Colon (tissue), 2 donors: ENCODE measurements around the gene LRMDA.

Source experiments
- FAIRE-seq: peaks from 2 replicates; lab custom pipeline; 2012; peaks lifted over from hg19 to GRCh38; lab: Jason Lieb, UNC
- donor health status: control.
- donor health status: control.

LRMDA gene

GRCh38 chr10:75716506-75716905, 285.1 kb downstream of the LRMDA start:
- no peak for FAIRE-seq

- no peak for FAIRE-seq
Observed at GRCh38 chr10:75717126-75717916, 285.9 kb downstream of the LRMDA start.

- FAIRE-seq: no peak
Observed at GRCh38 chr10:75718991-75719390, 287.6 kb downstream of the LRMDA start.

DNA sequence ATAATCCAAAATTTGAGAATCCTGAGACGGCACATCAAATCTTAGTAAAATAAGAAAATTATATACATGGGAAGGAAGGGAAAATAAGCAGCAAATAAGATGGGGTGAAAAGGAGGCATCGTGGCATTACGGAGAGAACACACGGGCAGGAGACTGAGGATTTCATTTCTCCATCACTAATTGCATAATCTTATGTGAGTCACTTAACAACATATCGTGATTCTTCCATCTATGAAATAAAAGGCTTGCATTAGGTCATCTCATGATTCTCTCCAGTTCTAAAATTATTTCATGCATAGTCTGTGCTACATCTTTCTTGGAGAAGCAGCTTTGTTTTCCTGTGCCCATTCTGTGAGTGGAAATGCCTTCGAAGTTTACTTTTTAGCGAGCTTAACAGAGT, 288.7 kb downstream of the LRMDA start:
- FAIRE-seq: no peak

- FAIRE-seq: no peak
Observed at GRCh38 chr10:75722020-75722419, 290.6 kb downstream of the LRMDA start.

DNA sequence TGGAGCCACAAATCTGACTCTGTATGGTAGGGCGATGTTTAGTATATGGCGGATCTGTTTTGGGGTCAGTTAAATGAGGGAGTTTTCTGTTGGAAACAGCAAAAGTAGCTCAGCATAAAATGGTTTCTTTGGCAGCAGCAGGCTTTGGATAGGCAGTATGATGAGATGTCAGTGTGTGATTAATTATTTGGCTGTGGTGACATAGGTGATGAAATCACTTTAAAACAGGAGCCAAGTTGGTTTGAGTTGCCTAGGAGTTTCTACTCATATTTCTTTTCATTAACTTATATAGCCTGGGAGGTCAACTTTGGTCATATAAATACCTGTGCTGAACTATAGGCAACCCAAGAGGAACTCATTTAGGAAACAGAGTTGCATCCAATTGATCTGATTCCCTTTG, 291.2 kb downstream of the LRMDA start:
- no peak for FAIRE-seq

GRCh38 chr10:75723319-75723980, 292.0 kb downstream of the LRMDA start:
- FAIRE-seq: no peak

DNA sequence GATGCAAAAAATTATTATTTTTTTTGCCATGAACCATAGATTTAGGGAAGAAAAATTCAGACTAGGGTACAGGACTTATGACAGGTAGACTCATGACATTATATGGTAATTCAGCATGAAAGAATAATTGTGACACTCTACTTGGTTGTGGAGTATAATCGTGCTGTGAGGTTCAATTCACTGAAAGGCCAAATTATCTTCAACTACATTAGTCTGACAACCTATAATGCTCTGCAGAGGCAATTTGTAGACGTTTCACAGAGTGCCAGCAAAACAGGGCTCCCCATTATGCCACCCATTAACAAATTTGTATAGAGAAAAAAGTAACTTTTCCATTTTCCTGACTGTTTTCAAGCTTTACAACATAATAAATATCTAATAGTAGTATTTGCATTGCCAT, 292.6 kb downstream of the LRMDA start:
- no peak for FAIRE-seq

DNA sequence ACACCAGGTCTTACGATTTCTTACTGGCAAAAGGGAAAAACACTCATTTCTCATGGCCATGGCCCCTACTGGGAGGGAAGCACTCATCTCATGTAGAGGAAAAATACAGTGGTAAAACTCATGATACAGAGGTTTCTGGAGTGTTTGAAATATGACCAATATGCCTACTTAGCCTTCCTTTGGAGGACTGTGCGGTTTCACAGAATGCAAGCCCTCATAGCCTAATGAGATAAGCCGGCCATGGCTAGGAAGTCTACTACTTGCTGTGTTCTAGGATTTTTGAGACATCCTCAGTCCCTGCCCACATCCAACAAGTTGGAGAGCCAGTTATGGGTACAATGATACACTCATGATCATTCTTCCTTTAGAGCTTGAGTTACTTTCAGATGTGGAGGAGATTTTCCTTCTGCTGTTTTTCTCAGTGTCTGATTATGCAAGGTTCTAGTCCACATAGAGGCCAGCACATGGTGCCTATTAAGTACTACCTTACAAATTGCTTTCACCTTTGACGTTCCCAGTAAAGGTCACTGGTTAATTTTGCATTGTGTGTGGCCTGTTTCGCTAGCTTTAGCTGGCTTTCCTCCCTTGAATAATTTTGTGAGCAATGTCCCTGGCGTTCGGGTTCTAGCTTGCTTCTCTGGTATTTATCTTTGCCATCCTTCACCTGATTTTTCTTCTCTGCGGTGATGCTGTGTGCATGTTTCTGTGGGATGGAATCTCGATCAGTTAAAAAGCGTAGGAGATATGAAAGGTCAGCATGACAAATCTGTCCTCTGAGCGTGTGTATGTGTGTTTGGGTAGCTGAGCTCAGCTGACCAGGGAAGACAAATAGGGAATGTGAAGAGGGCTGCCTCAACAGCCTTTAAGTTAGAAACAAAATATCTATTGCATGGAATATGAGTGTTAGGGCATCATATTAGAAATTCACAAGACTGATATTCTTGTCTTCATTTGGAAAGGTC, 295.4 kb downstream of the LRMDA start:
- FAIRE-seq: no peak

DNA sequence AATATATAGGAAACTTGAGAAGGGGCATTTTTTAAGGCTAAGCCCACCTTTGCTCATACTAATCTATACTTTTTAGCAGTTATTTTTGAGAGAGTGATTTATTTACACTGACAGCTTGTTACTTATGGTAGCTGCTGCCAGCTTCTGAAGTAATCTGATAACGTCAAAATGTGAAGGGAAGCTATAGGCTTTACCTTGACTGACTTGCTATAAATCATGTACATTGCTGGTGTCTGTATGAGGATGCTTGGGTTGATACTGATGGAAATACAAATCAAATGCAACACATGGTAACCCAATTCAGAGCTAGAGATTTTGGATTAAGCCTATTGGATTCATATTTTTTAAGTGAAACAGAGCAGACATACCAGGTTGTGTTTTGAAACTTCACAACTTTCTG, 299.4 kb downstream of the LRMDA start:
- FAIRE-seq: no peak

- no peak for FAIRE-seq
Observed at GRCh38 chr10:75733135-75733890, 301.9 kb downstream of the LRMDA start.

DNA sequence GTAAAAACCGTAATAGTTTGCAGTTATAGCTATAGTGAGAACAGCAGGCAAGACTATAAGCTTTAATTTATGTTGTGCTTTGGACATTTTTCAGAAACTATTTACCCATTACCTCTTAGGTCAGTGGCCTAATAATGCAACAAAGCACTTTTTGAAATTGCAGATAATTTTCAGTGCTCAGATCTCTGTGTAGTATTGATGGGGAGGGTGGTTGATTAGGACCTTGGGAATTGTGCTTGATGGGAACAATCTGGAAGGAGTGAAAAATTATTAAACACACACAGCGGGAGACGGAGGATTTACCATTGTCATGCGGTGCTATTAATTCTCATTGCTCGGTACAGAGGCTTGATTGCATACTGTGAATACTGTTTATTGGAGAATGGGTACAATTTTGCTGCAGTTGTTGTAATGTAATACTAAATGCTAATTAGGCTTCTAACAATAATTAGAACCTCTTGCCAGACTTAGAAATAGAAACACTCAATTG, 304.8 kb downstream of the LRMDA start:
- no peak for FAIRE-seq

DNA sequence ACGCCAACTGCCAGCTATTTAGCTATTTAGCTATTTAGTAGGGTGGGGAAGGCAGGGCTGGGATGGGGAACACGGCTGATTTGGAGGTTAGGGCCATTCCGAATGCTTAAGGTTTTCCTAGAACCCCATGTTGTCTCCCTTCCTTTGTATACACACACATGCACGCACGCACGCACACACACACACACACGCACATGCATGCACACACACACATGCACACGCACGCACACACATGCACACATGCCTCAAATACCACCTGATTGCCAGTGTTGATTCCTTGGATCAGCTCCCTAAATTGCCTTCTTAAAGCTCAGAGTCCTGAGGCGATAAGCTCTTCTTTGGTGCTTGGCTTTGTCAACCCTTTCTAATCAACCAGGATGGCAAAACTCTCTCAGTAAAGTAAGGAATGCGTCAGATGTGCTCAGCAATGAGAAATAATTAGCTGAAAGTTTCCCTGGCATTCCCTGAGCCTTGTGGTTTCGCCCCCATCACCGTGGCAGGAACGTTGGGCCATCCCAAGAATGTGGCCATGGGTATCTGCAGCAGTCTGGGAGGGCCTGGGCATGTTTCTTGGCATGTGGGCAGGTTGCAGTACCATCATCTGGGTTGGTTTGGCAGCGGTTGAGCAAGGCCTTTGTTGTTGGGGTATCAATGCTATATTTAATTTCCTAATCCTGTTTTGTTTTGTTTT, 305.6 kb downstream of the LRMDA start:
- FAIRE-seq: no peak

GRCh38 chr10:75737580-75737949, 306.1 kb downstream of the LRMDA start:
- FAIRE-seq: no peak

- no peak for FAIRE-seq
Observed at GRCh38 chr10:75738924-75739323, 307.5 kb downstream of the LRMDA start.

DNA sequence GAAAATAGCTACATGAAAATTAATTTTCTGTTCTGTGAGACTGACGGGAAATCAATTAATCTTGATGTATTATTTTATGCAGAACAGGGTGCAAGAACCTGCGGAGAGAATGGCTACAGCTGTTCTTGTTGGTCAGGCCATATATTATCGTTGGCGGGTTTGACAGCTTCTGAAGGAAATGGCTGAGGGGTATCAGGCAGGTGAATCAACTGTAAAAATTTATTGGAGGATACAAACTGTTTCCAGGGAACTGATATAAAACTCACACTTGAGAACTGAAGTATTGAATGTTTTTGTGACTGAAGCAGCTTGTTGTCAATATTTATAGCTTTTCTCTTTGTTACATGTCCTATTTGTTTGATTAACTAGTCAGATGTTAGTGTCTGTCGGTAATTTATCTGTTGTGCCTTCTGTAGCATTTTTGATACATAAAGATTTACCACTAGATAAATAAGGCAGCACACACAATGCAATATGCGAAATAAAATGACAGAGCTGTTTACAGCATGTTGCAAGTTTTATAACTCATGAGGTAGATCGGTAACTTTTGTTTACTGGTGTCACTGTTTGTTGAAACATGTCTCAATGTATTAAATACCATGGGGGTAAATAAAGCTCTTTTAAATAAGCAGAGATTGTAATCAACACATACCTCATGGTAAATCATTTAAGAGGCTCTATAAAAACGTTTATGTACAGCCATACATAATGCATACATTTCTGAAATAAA, 308.2 kb downstream of the LRMDA start:
- no peak for FAIRE-seq

DNA sequence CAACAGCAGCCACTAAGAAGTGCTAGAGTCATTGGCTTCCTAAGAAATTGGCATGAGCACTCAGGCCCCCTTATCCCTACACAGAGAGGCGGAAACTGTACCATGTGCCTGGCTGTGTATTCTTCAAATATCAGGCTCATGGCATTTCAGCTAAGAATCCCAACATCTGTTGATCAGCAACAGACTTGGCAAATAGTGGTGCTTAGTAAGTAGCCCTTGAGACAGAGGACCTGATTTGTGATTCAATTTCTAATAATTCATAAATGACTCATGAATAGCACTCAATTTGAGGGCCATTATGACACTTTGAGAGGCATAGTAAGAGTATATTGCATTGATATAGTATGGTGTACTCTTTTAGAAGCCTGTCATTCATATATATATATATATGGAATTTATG, 309.1 kb downstream of the LRMDA start:
- no peak for FAIRE-seq

DNA sequence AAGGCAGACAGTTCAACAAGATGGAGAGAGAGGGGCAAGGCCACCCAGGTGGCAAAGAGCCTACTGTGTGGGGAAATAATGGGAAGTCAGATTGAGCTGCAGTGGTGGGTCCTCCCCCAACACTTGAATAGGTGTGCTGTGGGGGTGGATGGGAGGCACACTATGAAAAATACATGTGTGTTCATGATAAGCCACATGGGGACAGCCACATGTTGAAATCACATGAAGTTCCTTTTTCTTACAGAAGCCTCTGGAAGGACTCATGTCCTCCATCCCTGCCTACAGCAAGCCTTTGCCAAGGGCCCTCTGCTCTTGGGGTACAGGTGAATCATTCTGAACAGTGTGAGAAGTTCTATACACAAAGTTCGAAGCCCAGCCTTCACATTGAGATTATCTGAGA, 310.9 kb downstream of the LRMDA start:
- FAIRE-seq: no peak

DNA sequence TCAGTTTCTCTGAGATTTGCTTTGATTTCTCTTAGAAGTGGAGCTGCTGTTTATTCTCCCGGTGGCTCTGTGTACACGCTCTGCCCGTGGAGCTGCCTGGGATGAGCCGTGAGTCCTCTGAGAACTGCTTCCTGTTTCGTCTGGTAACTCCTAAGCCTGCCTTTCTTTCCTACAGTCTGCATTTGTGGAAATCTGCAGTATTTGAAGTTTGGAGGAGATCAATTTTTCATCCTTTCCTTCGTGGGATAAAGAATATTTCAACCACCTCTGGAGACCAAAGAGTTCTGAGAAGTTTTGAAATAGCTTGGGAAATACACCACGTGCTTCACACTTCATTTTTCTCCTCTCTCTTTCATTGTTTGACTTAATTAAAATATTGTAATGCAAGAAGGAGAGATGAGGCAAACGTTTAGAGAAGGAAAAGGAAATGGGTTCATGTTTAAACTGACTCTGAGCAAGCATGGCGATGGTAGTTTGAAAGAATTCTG, 311.9 kb downstream of the LRMDA start:
- FAIRE-seq: no peak

- no peak for FAIRE-seq
Observed at GRCh38 chr10:75744261-75744660, 312.8 kb downstream of the LRMDA start.
